GM21619 (cell line): Measurements from ENCODE around the gene EFL1.
"Not testable (repeated sequence)": the region's sequence is repeated elsewhere in the genome, so short reads cannot be mapped to it uniquely, and the experiment has no call there.

ENCODE experiments used
- ATAC-seq: cut with Tn5 transposase; IDR thresholded peaks from one replicate; pipeline ENCODE4 v1.9.1; 2021; ENCODE audit not compliant: unreplicated experiment

EFL1 gene

DNA sequence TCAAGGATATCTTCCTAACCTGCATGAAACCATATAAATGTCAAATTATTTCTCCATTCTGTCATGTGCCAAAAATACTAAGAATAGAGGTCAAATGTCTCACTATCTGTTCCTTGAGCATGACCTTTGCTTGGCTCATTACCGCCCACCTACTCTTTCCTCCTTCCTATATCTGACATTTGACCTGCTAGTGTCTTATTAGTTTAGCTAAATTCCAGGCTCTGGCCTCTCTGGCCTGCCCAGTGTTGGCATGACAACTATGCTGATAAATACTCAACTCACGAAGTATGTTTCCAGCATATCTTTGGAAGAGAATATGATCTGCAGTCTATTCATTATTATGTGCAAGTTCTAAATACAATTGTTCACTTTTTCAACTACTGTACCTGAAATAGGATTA lies 58.0 kb downstream of the EFL1 start:
- not testable (repeated sequence) for ATAC-seq

DNA sequence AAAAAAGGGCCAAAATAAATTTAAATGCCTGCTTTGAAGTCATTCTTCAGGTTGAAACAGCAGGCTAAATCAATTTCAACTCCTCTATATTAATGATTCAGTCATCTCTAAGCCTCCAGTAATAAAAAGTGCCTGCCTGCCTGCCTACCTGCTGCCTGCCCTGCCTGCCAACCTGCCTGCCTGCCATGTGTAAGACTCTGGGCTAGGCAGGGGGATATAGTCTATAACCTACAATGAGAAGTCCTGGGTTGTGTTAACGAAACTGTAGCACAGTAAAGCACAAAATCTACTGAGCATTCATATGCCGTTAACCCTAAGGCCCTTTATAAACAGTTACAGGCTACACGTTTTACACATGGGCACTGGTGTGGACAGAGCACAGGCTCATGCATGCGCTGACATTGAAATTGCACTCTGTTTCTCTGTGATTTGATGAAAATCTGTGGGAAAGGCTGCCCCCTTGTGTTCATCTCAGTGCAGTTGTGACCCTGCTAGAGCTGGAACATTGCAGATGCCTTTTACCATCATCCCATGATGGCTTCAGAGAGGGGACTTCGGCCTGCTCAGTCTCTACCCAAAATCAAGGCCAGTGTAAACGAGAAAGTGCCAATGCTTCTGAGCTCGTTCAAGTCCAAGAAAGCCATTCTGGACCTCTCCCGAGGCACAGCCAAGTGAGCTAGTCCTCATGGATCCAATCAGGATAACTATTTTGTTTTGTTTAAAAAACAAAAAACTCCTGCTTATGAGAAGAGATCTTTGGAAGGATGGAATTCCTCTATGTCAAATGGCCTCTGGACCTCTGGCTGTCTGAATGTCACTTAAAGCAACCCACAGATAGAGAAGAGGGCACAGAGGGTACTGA lies 64.6 kb downstream of the EFL1 start:
- peak; percentile 92 for ATAC-seq

GRCh38 chr15:82196353-82196752 lies 66.2 kb downstream of the EFL1 start:
- ATAC-seq = no peak

DNA sequence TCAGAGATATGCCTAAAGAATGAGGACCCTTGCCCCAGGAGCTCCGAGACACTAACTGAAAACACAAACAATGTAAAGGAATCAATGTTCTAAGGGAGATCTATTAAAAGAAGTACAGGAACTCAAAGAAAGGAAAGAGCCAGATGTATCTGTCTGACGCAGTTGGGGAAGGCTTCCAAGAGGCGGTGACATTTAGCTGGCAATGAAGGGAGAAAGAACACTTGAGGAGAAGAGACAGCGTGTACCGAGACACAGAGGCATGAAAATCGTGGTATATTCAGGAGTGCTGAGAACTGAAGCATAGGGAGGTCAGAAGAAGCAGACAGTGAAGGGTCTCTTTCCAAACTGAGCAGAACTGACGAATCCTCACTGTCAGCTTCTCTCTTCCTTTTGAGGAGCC lies 66.7 kb downstream of the EFL1 start:
- ATAC-seq = not testable (repeated sequence)

GRCh38 chr15:82194488-82194887 lies 68.0 kb downstream of the EFL1 start:
- ATAC-seq = not testable (repeated sequence)

GRCh38 chr15:82193435-82193834 lies 69.1 kb downstream of the EFL1 start:
- ATAC-seq = not testable (repeated sequence)

DNA sequence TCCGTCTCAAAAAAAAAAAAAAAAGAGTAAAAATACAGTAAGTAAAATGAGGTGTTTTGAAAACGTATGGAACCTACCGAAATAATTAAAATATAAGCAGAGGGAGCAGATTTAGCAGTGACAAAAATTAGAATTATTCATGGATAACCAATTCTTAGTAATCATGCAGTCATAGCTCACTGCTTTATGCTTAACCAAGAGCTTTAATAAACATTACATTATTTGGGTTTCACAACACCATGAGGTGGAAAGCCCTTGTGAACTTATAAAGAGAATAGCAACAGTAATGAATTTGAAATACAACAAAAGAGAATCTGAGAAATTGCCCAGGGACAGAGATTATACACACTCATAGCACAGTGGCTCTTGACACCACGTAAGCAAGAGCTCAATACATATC lies 70.1 kb downstream of the EFL1 start:
- ATAC-seq = not testable (repeated sequence)

DNA sequence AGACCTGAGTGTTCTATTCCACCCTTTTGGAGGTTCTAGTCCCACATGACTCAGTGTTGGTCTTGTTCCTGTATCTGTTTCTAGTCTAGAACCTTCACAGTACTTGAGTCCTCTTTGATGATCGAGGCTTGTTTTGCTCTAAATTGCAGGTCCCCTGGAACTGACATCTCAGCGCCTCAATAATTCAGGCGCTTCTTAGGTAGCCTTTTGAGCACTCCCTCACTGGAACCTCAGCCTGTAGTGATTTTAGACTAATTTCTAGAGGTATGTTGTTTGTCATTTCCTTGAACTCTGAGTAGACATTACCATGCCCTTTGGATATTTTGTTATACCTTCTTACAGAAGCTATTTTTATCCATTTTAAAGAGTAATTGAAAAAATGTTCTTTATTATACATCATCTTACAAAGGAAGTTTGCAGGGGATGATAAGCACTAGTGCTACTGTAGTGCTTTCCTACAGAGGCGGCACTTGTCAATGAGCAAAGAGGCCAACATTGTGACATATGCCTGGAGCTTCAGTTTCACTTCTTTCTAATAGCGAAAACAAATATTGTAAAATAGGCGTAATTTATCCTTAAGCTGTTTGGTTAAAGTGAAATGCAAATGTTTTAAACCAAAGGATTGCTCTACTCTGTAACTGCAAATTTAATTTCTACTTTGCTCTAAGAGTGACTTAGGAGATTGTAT lies 75.7 kb downstream of the EFL1 start:
- peak; percentile 94 for ATAC-seq

DNA sequence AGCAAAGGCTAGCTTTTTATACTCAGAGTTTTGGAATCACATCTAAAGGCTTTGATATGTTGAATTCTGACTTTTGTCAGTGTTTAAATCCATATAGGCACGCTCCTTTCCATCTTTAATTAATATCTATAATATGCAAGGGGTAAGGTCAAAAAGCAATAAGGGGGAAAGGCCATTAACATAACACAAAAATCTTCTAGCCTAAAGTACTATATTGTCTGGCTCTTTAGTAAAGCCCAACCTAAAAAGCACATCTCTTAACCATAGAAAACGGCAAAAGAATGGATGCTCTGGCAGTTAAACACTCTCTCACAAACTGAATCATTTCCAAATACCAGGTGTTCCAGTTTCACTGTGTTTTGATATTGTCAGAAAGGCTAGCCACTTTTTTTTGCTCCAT lies 76.4 kb downstream of the EFL1 start:
- ATAC-seq = no peak

DNA sequence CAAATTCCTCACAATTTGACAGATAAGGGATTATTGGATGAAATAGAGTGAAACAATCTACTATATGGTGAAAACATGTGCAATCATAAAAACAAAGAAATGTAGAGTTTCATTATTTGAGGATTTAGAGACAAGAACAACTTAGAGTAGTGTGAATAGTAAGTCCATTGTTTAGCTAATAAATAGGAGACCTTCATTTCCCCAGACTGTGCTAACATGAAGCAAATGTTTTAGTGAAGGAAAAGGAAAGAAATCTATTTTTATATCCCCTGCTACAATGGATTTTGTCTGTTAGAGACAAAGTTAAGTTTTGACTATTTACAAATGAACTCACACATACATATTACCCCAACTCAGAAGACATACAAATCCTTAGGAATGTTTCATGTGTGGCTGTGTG lies 77.8 kb downstream of the EFL1 start:
- ATAC-seq = no peak

GRCh38 chr15:82184355-82184754 lies 78.2 kb downstream of the EFL1 start:
- ATAC-seq = no peak

DNA sequence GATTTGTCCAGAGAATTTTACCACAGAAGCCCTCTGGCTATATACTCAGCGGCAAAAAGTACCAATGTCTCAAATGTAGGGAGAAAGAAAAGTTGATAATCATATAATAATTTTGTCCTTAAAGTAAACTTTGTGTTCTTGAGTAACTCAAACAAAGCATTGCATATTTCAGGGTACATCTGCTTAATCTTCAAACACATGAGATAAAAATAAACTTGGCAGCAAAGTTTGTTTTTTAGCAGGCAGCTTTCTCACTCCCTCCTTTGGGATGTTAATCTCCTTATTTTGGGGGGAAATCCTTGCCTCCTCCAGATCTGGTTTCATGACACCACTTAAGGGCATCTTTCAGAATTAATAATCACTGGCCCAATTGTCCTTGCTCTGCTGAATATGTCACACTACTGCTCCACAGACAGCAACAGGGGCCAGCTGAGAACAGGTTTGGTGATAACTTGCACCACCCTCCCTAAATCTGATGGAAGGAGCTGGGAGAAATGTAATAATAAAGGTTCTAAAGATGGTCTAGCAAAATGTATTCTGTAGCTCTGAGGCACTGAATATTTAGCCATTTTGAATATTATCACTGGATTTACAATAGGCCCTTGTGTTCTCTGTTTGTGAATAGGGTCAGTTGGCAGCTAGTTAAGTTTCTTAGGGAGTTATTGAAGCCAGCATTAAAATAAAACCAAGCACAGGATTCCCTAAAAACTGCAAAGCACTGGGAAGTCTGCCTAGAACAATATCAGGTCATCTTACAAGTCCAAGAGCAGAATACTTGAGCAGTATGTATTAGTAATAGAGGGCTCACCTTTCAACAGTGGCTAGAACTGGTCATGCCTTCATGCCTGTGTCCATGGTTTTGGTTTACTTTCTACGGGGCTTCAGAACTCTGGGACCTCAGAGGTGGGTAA lies 79.2 kb downstream of the EFL1 start:
- ATAC-seq = no peak

DNA sequence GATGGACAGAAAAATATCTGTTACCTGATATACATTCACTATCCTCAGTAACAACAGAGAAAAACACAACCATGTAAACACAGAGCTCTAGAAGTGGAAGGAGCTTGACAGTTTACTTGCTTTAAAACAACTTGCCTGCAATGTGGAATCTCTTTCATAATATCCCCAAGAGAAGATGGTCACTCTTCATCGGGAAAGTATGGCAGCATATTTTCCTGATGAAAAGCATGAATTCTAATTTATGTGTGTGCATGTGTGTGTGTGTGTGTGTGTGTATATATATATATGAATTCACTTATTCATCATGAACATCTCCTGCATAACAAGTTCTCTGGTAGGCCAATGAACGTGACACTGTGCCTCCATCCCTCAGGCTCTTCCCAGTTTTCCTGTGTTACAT lies 81.2 kb downstream of the EFL1 start:
- ATAC-seq = no peak

DNA sequence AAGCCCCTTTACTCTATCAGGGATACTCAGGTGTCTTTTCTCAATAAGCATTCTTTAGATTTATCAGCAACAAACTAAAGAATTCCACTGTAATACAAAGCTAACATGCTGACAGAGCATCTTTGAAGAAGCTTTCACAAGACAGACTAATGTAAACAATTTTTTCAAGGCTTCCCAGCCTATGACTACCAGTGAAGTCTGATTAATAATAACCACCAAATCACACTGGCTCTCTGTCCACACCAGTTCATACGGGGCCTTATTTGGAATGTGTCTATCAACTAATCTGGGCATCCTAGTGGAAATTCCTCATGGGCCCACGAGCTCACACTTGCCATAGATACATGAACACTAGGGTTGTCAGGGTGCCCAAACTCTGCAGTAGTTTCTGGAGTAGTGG lies 84.5 kb downstream of the EFL1 start:
- ATAC-seq = no peak

DNA sequence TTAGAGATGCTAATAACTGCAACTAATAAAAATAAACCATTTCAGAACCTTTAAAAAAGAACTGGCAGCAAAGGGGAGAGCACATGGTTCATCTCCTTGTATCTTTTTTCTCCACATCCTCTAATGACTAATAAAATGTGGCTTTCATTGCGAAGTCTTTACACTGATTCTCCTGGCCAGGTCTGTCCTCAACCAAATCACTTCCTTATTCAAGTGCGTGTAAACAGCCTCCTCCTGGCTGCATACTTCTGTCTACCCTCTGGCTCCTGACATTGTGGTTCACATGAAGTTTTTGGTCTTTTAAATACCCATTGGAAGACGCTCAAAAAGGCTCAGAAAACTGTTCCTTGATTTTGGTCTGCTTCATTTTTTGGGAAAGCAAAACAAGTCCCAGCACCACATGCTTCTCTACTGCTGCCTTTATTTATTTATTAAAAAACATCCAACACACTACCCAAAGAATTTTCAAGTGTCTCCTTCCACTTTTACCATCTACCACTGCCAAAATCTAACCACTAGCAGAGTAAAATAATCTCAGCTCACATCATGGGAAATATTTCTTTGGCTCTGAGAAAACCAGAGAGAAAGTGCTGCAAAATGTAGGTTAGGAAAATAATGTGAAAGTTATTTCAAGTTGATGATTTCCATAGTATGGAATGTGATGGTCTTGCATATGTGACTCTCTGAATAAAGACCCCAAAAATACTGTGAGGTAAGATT lies 85.1 kb downstream of the EFL1 start:
- no peak for ATAC-seq

DNA sequence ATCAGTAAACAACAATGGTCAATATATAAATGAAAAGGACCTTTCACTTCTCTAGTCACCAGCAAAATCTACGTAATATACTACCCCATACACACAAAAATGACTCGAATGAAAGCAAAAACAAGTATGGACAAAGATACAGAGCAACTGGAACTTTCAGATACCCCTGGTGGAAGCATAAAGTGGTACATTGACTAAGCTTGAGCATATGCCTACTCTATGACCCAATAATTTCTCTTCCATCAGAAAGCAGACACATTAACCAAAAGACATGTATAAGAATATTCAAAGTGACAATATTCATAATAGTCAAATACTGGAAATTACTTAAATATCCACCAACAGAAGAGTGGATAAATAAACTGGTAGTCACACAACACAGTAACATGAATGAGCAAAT lies 86.0 kb downstream of the EFL1 start:
- no peak for ATAC-seq

DNA sequence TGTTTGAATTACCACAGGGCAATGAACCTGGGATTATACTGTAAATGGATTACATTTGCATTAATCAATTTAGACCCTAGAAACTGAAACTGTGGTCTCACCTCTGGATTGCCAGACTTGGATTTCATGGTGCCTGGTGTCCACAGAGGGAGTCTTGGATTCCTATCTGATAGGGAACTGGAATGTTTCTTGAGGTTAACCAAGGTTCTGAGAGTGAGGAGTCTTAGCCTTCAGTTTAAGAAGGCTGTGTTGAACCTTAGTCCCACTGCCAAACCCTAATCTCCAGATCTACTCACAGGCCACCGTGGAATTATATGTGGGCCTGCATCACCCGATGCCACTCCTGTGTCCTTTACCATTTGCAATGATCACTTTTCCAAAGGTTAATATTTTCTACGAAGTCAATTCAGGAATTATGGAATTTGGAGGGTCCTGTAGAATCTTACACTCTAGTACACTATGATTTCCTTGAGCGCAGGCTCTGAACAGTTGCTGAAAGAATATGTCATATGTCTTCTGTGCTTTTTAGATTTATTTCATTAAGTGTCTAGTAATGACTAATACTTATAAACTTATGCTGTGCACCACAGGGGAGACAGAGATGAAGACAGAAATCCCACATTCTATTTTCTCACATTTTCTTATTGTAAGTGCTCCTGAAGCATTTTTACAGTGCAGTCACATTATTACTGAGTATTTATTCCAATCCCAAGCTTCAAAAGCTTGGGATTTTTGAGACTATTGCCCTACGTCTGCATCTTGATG lies 87.9 kb downstream of the EFL1 start:
- ATAC-seq = no peak

- no peak for ATAC-seq
Measured at GRCh38 chr15:82173108-82173507, 89.4 kb downstream of the EFL1 start.

DNA sequence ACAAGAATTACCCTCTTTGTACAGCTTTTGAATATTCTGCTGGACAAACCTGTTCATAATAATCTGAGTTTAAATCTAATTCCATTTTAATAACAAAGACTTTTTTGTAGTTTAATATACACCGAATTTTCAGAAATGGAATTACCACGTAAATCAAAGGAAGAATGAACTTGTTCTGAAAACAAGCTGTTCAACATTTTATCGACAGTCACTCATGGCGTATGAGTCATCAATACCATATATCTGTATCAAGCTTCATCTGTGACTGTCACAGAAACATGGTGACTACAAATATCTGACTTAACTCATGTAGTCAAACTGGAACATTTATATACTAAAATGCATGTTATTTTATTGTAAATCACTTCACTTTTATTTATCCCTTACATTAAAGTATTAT lies 90.0 kb downstream of the EFL1 start:
- no peak for ATAC-seq

GRCh38 chr15:82168757-82169156 lies 93.8 kb downstream of the EFL1 start:
- ATAC-seq = no peak
